Measurements from ENCODE around the gene MAPK6. TPM values are rescaled to one million over a fixed set of nuclear protein-coding genes. Genes with fewer than 3 reads are reported as not detected.

Gene MAPK6
- total and polyA plus RNA-seq, 2 of the 8 experiments (the other 6 are each of a cell fraction or from before 2014, with no cell fraction given), result 22.6 to 108 TPM

- peak overlapping the region; percentile 97 for H3K27ac ChIP-seq (ENCODE audit: low read depth, low read length)
- peaks cover 8% of the 10 kb centered on the region; the same call in 1 of the 2 replicates for H3K23me2 ChIP-seq (ENCODE audit: low read depth, low read length)
- peak overlapping the region; percentile 99 for H2BK5ac ChIP-seq (ENCODE audit: low read depth, low read length)
- H2BK120ac ChIP-seq (replicated peaks; ENCODE audit: low read depth, low read length), result no peak overlapping the region
- DNase-seq (ENCODE audit: low read depth in 1 of 2, low spot score in 2 of 2), result no peak
- no peaks in the 10 kb centered on the region; a peak in 1 of 7 replicates for H3K4me1 ChIP-seq (replicated peaks in 1 of 4; ENCODE audit: control insufficient read depth in 3 of 4, insufficient read depth in 4 of 4, low read length in 3 of 4)
- peak overlapping the region; percentile 16 for H3K4ac ChIP-seq (replicated peaks; ENCODE audit: insufficient read length, low read depth, low read length)
- ChIA-PET CTCF (ENCODE audit: partially characterized antibody) (interaction anchor here (0.6 to 2.1 kb wide), 8 partner anchors 17 to 195 kb away, joined by 3 to 8 read pairs (median 4); no protein-coding TSS in a partner anchor), POLR2A (ENCODE audit: partially characterized antibody) (interaction anchor here (0.6 to 3.0 kb wide), 39 partner anchors 10 to 872 kb away, joined by 3 to 17 read pairs (median 3); partner anchors contain the start of gene TMOD3)
- H2BK12ac ChIP-seq (ENCODE audit: low read depth, low read length), result peak overlapping the region; percentile 94; the same call in 1 of the 2 replicates
- peaks cover 7 to 50% of the 10 kb centered on the region in 2 experiments for H3K79me2 ChIP-seq (ENCODE audit: control insufficient read depth in 1 of 2, insufficient read depth in 2 of 2, low read length in 2 of 2)
- H3K23ac ChIP-seq (ENCODE audit: insufficient read length), result no peak overlapping the region
- WGBS, 2 experiments (ENCODE audit: extremely low coverage in 1 of 2, insufficient coverage in 1 of 2, insufficient read length in 1 of 2, insufficient replicate concordance in 2 of 2, low coverage in 1 of 2, low lambda C conversion rate in 2 of 2, missing lambda C conversion rate in 1 of 2), result 1% methylated on average over 7 of the region's 7 CpGs; no CpG with 5 or more reads in 1 of the 2 experiments
- H3K79me1 ChIP-seq (ENCODE audit: low read depth, low read length), result no peaks in the 10 kb centered on the region; the same call in 1 of the 2 replicates
- H4K5ac ChIP-seq (ENCODE audit: insufficient read length, low read depth, low read length), result peak overlapping the region; percentile 86
- H3K4me2 ChIP-seq (ENCODE audit: insufficient read depth in 1 of 2, low read depth in 2 of 2, low read length in 2 of 2), result peak overlapping the region; percentile 62 to 93
- H2AK5ac ChIP-seq (ENCODE audit: low read depth, low read length), result no peak overlapping the region
- 0 out of 8 replicates have a peak, but pooled peaks cover 0 to 3% (median 0%) of the 10 kb centered on the region in 4 experiments for H3K36me3 ChIP-seq (ENCODE audit: control insufficient read depth in 2 of 4, insufficient read depth in 4 of 4, low read length in 3 of 4)
- no peak overlapping the region for H3K14ac ChIP-seq (ENCODE audit: insufficient read length)
- peak overlapping the region; percentile 92 to 100 (median 100) for H3K4me3 ChIP-seq (ENCODE audit: extremely low read depth in 1 of 4, insufficient read depth in 2 of 4, low read depth in 3 of 4, low read length in 4 of 4)
- H4K91ac ChIP-seq (replicated peaks; ENCODE audit: insufficient read length, low read length), result peak overlapping the region; percentile 54
- H3K9ac ChIP-seq (replicated peaks in 1 of 4; ENCODE audit: extremely low read depth in 1 of 4, low read depth in 3 of 4, low read length in 3 of 4), result peak overlapping the region; percentile 91 to 97 (median 94)
- H2AFZ ChIP-seq (ENCODE audit: low read length), result peak overlapping the region; percentile 91; the same call in 1 of the 2 replicates
- no peaks in the 10 kb centered on the region for H4K20me1 ChIP-seq (replicated peaks in 1 of 2; ENCODE audit: control insufficient read depth in 1 of 2, insufficient read depth in 2 of 2, low read length in 2 of 2)
- H3K18ac ChIP-seq (ENCODE audit: extremely low read depth, low read length), result peak overlapping the region; percentile 99; the same call in 1 of the 2 replicates
- H2BK15ac ChIP-seq (ENCODE audit: low read length), result 0 out of 2 replicates have a peak overlapping the region, but pooled peaks have one; percentile 46
- H4K8ac ChIP-seq (ENCODE audit: extremely low read depth, insufficient read depth, low read length), result peak overlapping the region; percentile 95
- H2BK20ac ChIP-seq (ENCODE audit: low read length), result no peak overlapping the region
- no peak for FAIRE-seq
- no peaks in the 10 kb centered on the region for H3K9me3 ChIP-seq (ENCODE audit: insufficient read depth in 2 of 2, low read depth in 1 of 2, low read length in 1 of 2)
- H3K56ac ChIP-seq (replicated peaks; ENCODE audit: insufficient read length, low read depth, low read length), result peak overlapping the region; percentile 77
- H3K27me3 ChIP-seq (replicated peaks in 1 of 4; ENCODE audit: control insufficient read depth in 3 of 4, extremely low read depth in 1 of 4, insufficient read depth in 3 of 4, low read length in 3 of 4), result no peaks in the 10 kb centered on the region
- TF ChIP-seq CTBP2 (IDR thresholded peaks at IDR 0.05; ENCODE audit: borderline replicate concordance, insufficient read depth, insufficient read length, low read length) (no peak), BRCA1 (IDR thresholded peaks at IDR 0.05; ENCODE audit: low read depth, low read length) (no peak), E2F6 (IDR thresholded peaks at IDR 0.05) (no peak), SIX5 (IDR thresholded peaks at IDR 0.05; ENCODE audit: low read depth, low read length) (no peak), SAP30 (IDR thresholded peaks at IDR 0.05; ENCODE audit: insufficient read depth, insufficient replicate concordance, low read length) (no peak), SP1 (IDR thresholded peaks at IDR 0.05; ENCODE audit: low read depth, low read length) (no peak), KDM5A (IDR thresholded peaks at IDR 0.05; ENCODE audit: low read length) (no peak), SP2 (IDR thresholded peaks at IDR 0.05; ENCODE audit: low read length) (no peak), NANOG (IDR thresholded peaks at IDR 0.05; ENCODE audit: insufficient read depth, low read depth, low read length, poor library complexity, severe bottlenecking) (no peak), BCL11A (IDR thresholded peaks at IDR 0.05; ENCODE audit: low read depth in 2 of 2, low read length in 2 of 2) (no peak)
- TF ChIP-seq, protein P1, sequence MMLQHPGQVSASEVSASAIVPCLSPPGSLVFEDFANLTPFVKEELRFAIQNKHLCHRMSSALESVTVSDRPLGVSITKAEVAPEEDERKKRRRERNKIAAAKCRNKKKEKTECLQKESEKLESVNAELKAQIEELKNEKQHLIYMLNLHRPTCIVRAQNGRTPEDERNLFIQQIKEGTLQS (IDR thresholded peaks at IDR 0.05; ENCODE audit: insufficient read depth, low read depth, low read length), result no peak
Measured at GRCh38 chr15:51971032-51971374, 48.0 kb upstream of the MAPK6 start.

Measured in H1 (cell line).